Duodenal mucosa (tissue), 2 donors: ENCODE measurements around the gene MEN1.
A peak's percentile ranks its signal among the peaks of the same experiment; 100 is the strongest.

Experiments
- H3K27ac ChIP-seq: one replicate; pipeline ENCODE4 v1.7.0; 2013; ENCODE audit warnings: low read depth, low read length
- H3K27me3 ChIP-seq, 2 donors: one replicate each; pipeline ENCODE4 v1.7.0; 2013; ENCODE audit warnings: low read length in 2 of 2, control low read depth in 1 of 2; ENCODE audit not compliant: insufficient read depth in 2 of 2, control insufficient read depth in 1 of 2
- H3K36me3 ChIP-seq, 2 donors: one replicate each; pipeline ENCODE4 v1.7.0; 2013; ENCODE audit warnings: low read length in 2 of 2, control low read depth in 1 of 2; ENCODE audit not compliant: insufficient read depth in 2 of 2, control insufficient read depth in 1 of 2
- H3K4me1 ChIP-seq, 2 donors: one replicate each; pipeline ENCODE4 v1.7.0; 2013; ENCODE audit warnings: low read length in 2 of 2, control low read depth in 1 of 2; ENCODE audit not compliant: insufficient read depth in 2 of 2, control insufficient read depth in 1 of 2
- H3K4me3 ChIP-seq, 2 donors: one replicate each; pipeline ENCODE4 v1.7.0; 2013; ENCODE audit warnings: low read length in 2 of 2, low read depth in 1 of 2
- H3K9ac ChIP-seq, 2 donors: one replicate each; pipeline ENCODE4 v1.7.0; 2013; ENCODE audit warnings: low read length in 2 of 2, low read depth in 1 of 2
- H3K9me3 ChIP-seq, 2 donors: one replicate each; pipeline ENCODE4 v1.7.0; 2013; ENCODE audit warnings: low read length in 2 of 2, control low read depth in 1 of 2; ENCODE audit not compliant: control insufficient read depth in 1 of 2

The MEN1 gene

DNA sequence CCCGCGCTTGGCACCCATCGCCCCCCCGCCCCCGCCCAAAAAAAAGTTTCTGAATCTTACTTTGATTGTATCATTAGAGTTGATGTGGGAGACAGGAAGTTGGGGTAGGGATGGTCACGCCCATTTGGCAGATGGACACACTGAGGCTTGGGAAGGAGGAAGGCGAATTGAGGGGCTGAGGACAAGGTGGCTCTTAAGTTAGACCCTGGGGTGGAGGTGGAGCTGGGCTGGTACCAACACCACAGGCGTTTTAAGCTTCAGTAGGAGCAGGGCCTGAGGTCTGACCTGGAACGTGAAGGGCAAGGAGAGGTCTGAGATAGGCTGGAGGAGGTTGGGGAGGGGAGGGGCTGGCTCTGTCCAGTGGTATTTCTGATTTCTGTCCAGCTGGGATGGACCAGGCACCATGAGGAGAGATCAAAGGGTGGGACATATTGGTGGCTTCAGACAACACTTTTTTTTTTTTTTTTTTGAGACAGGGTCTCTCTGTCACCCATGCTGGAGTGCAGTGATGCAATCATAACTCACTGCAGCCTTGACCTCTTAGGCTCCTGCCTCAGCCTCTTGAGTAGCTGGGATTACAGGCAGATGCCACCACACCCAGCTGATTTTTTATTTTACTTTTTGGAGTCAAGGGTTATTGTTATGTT lies 34.9 kb upstream of the MEN1 start:
- Histone ChIP-seq H3K27ac (no peak overlapping the region), H3K27me3 (no peaks in the 10 kb centered on the region), H3K36me3 (peaks cover 0 to 5% of the 10 kb centered on the region in 2 donors), H3K9me3 (no peaks in the 10 kb centered on the region), H3K9ac (peak overlapping the region in 1 of 2 donors; percentile 42), H3K4me3 (peak overlapping the region; percentile 57 to 66), H3K4me1 (peaks cover 26 to 47% of the 10 kb centered on the region in 2 donors)

DNA sequence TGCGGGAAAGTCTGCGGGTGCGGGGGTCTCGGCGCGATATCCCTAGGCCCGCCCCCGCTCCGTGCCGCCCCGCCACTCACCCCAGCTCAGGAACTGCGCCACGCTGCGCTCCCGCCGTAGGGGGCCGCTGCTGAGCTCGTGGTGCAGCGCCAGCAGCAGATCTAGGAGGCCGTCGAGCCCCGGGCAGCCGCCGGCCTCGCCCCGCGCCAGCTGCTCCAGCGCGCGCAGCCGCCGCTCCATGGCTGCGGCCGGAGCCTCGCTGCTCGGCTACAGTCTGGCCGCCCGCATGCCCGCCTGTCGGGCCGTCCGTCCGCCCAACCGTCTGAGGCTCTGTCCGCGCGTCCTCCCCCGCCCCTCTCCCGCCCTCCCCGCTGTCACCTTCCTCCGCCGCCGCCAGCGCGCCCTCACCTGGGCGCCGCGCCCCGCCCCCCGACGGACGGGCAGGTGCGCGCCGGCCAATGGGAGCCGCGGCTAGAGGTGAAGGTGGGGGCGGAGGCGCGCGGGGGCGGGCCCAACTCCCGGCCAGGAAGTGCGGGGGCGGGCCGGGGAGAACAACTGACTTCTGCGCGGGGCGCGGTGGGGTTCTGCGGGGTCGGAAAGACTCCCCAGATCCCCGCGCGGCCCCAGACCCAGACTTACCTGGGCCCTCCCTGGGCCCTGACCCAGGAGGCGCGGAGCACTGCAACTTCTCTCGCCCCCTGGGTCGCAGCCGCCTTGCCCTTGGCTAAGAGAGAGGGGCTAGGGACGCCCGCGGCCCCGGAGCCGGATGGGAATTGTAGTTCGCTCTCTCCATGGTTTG lies 34.2 kb upstream of the MEN1 start, which contains the start of gene CDC42BPG:
CDC42BPG (minus strand) TSS at position 324 of the 799 bp plus-strand sequence; CDS start at position 240, 84 bp downstream.
- Histone ChIP-seq H3K4me1 (peaks cover 22 to 47% of the 10 kb centered on the region in 2 donors), H3K9me3 (no peaks in the 10 kb centered on the region), H3K4me3 (peak within 1 kb of the TSS; percentile 84 to 86), H3K9ac (peak within 1 kb of the TSS; percentile 81 to 87), H3K27me3 (no peaks in the 10 kb centered on the region), H3K36me3 (peaks cover 0 to 12% of the 10 kb centered on the region in 2 donors), H3K27ac (peak within 1 kb of the TSS; percentile 75)

- H3K9me3 ChIP-seq = no peaks in the 10 kb centered on the region
- peak overlapping the region; percentile 84 to 86 for H3K4me3 ChIP-seq
- H3K9ac ChIP-seq = peak overlapping the region; percentile 81 to 87
- no peaks in the 10 kb centered on the region for H3K27me3 ChIP-seq
- H3K4me1 ChIP-seq = peaks cover 15 to 42% of the 10 kb centered on the region in 2 donors
- H3K36me3 ChIP-seq = peaks cover 0 to 19% of the 10 kb centered on the region in 2 donors
- peak overlapping the region; percentile 75 for H3K27ac ChIP-seq
These were observed 33.5 kb upstream of the MEN1 start for GRCh38 chr11:64843686-64844329.

- H3K4me1 ChIP-seq = peaks cover 7 to 35% of the 10 kb centered on the region in 2 donors
- H3K27me3 ChIP-seq = no peaks in the 10 kb centered on the region
- peaks cover 2 to 27% of the 10 kb centered on the region in 2 donors for H3K36me3 ChIP-seq
- H3K9me3 ChIP-seq = no peaks in the 10 kb centered on the region
- no peak overlapping the region for H3K27ac ChIP-seq
- H3K9ac ChIP-seq = peak overlapping the region; percentile 44 to 87
- H3K4me3 ChIP-seq = peak overlapping the region; percentile 84 to 86
These were observed 32.7 kb upstream of the MEN1 start for GRCh38 chr11:64842851-64843685.

GRCh38 chr11:64842366-64842759 lies 32.0 kb upstream of the MEN1 start:
- H3K9ac ChIP-seq = peak overlapping the region in 1 of 2 donors; percentile 87

DNA sequence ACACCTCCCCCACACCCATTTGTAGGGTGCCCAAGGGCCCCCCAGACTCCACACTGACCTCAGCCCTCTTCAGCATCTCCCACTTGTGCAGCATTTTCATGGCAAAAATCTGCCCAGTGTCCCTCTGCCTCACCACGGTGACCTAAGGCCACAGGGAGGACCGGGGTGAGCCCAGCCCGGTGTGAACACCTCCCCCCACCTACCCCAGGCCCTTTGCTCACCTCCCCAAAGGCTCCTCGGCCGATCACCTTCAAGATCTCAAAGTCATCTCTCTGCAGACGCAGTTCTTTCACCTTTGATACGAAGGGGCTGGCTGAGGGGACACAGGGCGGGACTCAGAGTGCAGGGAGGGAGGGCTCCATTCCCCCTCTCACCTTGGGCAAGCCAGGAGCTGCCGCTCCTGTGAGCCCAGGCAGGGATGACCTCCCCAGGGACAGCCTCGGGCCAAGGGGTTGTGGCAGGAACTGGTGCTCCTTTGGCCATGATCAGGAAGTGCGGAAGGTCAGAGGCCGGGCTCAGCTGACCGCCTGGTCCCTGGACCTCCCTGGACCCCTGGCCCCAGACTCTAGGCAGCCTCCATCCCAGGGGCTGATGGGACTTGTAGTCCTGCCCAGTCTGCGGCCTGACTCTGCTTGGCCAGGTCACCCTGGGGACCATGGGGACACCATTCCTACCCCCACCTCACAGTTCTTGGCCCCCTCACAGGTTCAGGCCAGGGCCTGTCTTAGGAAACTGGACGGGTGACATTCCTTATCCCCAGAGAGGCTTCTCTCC lies 31.4 kb upstream of the MEN1 start:
- no peak overlapping the region for H3K4me3 ChIP-seq

More at GRCh38 chr11:64842366-64842759, 32.0 kb upstream of the MEN1 start:
- Histone ChIP-seq H3K4me3 (peak overlapping the region in 1 of 2 donors; percentile 86), H3K36me3 (peaks cover 5 to 32% of the 10 kb centered on the region in 2 donors), H3K27ac (no peak overlapping the region), H3K27me3 (no peaks in the 10 kb centered on the region), H3K4me1 (peaks cover 3 to 30% of the 10 kb centered on the region in 2 donors), H3K9me3 (no peaks in the 10 kb centered on the region)

DNA sequence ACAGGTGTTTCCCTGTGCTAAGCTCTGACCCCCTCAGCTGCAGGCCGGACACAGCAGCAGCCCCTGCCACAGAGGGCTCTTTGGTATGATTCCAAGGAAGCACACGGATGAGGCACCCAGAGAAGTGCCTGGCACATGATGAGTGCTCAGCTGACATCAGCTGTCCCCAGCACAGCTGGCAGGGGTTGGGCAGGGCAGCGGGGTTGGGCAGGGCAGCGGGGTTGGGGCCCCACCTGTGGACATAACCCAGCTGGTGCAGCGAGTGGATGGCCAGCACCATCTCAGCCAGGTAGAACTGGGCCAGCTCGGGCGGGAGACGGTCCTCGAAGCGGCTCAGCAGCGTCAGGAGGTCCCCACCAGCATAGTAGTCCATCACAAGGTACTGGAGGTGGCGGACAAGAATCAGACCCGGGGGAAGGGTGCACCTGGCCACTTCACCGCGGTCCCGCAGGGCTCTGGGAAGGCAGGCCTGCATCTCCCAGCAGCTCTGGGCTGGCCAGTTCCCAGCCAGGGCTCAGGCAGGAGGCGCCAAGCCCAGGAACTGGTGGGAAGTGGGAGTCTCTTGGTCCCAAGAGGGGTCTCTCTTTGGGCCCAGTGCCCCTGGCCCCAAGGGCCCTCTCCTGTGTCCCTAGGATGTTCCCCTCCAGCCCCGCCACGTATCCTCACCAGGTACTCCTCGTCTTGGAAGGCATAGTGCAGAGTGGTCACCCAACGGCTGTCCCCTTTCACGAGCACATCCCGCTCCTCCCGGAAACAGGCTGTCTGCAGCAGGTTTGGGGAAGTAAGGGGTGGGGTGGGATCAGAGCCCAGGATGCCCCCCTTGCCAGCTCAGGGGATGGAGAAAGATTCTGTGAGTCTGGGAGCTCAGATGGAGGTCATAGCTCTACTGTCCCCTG lies 29.8 kb upstream of the MEN1 start:
- Histone ChIP-seq H3K9ac (no peak overlapping the region), H3K9me3 (no peaks in the 10 kb centered on the region), H3K27me3 (no peaks in the 10 kb centered on the region), H3K4me1 (peaks cover 4 to 26% of the 10 kb centered on the region in 2 donors), H3K27ac (no peak overlapping the region), H3K4me3 (no peak overlapping the region), H3K36me3 (peaks cover 8 to 41% of the 10 kb centered on the region in 2 donors)

More for the DNA sequence above, 31.4 kb upstream of the MEN1 start:
- Histone ChIP-seq H3K4me1 (peaks cover 0 to 24% of the 10 kb centered on the region in 2 donors), H3K9ac (peak overlapping the region in 1 of 2 donors; percentile 87), H3K27ac (no peak overlapping the region), H3K27me3 (no peaks in the 10 kb centered on the region), H3K36me3 (peaks cover 5 to 38% of the 10 kb centered on the region in 2 donors), H3K9me3 (no peaks in the 10 kb centered on the region)

GRCh38 chr11:64839335-64839734 lies 29.0 kb upstream of the MEN1 start:
- peaks cover 4 to 24% of the 10 kb centered on the region in 2 donors for H3K4me1 ChIP-seq
- peaks cover 8 to 45% of the 10 kb centered on the region in 2 donors for H3K36me3 ChIP-seq
- no peaks in the 10 kb centered on the region for H3K27me3 ChIP-seq
- H3K27ac ChIP-seq = no peak overlapping the region
- no peaks in the 10 kb centered on the region for H3K9me3 ChIP-seq
- H3K4me3 ChIP-seq = no peak overlapping the region
- no peak overlapping the region for H3K9ac ChIP-seq
